PFSK-1 (cell line): ENCODE data around the gene OPCML.

Experiments
- POLR2AphosphoS5 ChIP-seq: IDR thresholded peaks from 2 replicates; pipeline ENCODE4 v1.6.1; 2012; ENCODE audit warnings: low read depth, mild to moderate bottlenecking, control low read depth, low read length, moderate library complexity
- TAF1 ChIP-seq: IDR thresholded peaks from 2 replicates; pipeline ENCODE4 v1.6.1; 2012; ENCODE audit warnings: low read length, control low read depth, borderline replicate concordance; ENCODE audit not compliant: insufficient read depth
- TF ChIP-seq, protein P1 (sequence below), 2 experiments: IDR thresholded peaks; 2 replicates each; pipeline versions ENCODE4 v1.6.1 to v1.8.0; 2011 to 2012; ENCODE audit warnings: low read depth in 2 of 2, low read length in 2 of 2, control low read depth in 1 of 2, inconsistent platforms in 1 of 2, mild to moderate bottlenecking in 1 of 2, moderate library complexity in 1 of 2; ENCODE audit not compliant: insufficient read depth in 1 of 2

DNA sequence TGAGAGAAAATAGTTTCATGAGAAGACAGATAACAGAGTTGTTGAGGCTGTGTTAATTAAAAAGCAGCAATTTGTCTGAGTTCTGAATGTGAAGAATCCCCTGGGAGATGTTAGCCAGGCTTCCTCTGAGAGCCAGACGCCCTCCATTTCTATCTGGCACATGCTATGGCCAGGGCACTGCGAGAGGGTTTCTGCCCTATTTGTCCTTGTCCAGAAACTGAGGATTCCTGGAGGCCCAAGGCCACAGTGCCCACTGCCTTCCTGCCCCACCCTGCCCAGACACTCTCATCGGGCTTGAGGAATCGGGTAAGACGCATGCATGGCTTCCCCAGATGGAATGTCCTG is 484.6 kb downstream of the OPCML start:
- no peak for TF ChIP-seq POLR2AphosphoS5
- TF ChIP-seq, protein P1, sequence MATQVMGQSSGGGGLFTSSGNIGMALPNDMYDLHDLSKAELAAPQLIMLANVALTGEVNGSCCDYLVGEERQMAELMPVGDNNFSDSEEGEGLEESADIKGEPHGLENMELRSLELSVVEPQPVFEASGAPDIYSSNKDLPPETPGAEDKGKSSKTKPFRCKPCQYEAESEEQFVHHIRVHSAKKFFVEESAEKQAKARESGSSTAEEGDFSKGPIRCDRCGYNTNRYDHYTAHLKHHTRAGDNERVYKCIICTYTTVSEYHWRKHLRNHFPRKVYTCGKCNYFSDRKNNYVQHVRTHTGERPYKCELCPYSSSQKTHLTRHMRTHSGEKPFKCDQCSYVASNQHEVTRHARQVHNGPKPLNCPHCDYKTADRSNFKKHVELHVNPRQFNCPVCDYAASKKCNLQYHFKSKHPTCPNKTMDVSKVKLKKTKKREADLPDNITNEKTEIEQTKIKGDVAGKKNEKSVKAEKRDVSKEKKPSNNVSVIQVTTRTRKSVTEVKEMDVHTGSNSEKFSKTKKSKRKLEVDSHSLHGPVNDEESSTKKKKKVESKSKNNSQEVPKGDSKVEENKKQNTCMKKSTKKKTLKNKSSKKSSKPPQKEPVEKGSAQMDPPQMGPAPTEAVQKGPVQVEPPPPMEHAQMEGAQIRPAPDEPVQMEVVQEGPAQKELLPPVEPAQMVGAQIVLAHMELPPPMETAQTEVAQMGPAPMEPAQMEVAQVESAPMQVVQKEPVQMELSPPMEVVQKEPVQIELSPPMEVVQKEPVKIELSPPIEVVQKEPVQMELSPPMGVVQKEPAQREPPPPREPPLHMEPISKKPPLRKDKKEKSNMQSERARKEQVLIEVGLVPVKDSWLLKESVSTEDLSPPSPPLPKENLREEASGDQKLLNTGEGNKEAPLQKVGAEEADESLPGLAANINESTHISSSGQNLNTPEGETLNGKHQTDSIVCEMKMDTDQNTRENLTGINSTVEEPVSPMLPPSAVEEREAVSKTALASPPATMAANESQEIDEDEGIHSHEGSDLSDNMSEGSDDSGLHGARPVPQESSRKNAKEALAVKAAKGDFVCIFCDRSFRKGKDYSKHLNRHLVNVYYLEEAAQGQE (IDR thresholded peaks at IDR 0.05; ENCODE audit: insufficient read depth in 1 of 2, low read depth in 2 of 2, low read length in 2 of 2), result no peak
- TF ChIP-seq TAF1, result no peak
